ENCODE results near the gene AEBP1.

The AEBP1 gene

GRCh38 chr7:44144968-44145478, 40.9 kb downstream of the AEBP1 start:
- DNase-seq: no peak

- no peak for DNase-seq
Measured at GRCh38 chr7:44145479-44145968, 41.4 kb downstream of the AEBP1 start.

- DNase-seq: no peak
Measured at GRCh38 chr7:44145969-44146911, 42.1 kb downstream of the AEBP1 start.

GRCh38 chr7:44147026-44147991, 43.2 kb downstream of the AEBP1 start:
- no peak for DNase-seq

GRCh38 chr7:44148166-44148565, 44.0 kb downstream of the AEBP1 start:
- no peak for DNase-seq

- DNase-seq: no peak
Measured at GRCh38 chr7:44148961-44149536, 44.9 kb downstream of the AEBP1 start.

- DNase-seq: no peak
Measured at GRCh38 chr7:44149571-44150465, 45.7 kb downstream of the AEBP1 start.

GRCh38 chr7:44150466-44150832, 46.3 kb downstream of the AEBP1 start:
- DNase-seq: no peak

GRCh38 chr7:44150966-44151941, 47.1 kb downstream of the AEBP1 start:
- DNase-seq: no peak

GRCh38 chr7:44151956-44152355, 47.8 kb downstream of the AEBP1 start:
- DNase-seq: no peak

GRCh38 chr7:44152971-44153947, 49.1 kb downstream of the AEBP1 start:
- DNase-seq: no peak

- no peak for DNase-seq
Measured at GRCh38 chr7:44153948-44154335, 49.8 kb downstream of the AEBP1 start.

GRCh38 chr7:44154703-44155102, 50.6 kb downstream of the AEBP1 start:
- DNase-seq: no peak

- no peak for DNase-seq
Measured at GRCh38 chr7:44155191-44156185, 51.3 kb downstream of the AEBP1 start.

- no peak for DNase-seq
Measured at GRCh38 chr7:44156453-44157010, 52.4 kb downstream of the AEBP1 start.

- DNase-seq: no peak
Measured at GRCh38 chr7:44157116-44158080, 53.3 kb downstream of the AEBP1 start.

Measured in NCI-H1436 treated with DMSO at 0.1 percent for 48 hours (cell line).